Activated CD4-positive, alpha-beta T cell treated with anti-CD3 and anti-CD28 coated beads, Interleukin-2, amount 50 U/mL, for 16 hours (primary cell): ENCODE measurements around the gene NEK11.

ENCODE experiments used
- DNase-seq: peaks from one replicate; pipeline ENCODE4 v3.0.0-alpha.2; 2020

NEK11 gene

GRCh38 chr3:131026321-131027151 lies at the start of gene NEK11, which contains the start of gene ASTE1:
TSS of gene NEK11 (plus strand) at chr3:131026877. CDS start at chr3:131029709, 2,832 bp downstream.
TSS of gene ASTE1 (minus strand) at chr3:131026825. CDS start at chr3:131025306, 1,519 bp downstream.
- peak; percentile 91 for DNase-seq

GRCh38 chr3:130979117-130979516 lies 47.6 kb upstream of the NEK11 start:
- DNase-seq: no peak

GRCh38 chr3:130981469-130981868 lies 45.2 kb upstream of the NEK11 start:
- DNase-seq: no peak

- DNase-seq: no peak
Observed at GRCh38 chr3:130990282-130990681, 36.4 kb upstream of the NEK11 start.

GRCh38 chr3:130991126-130991525 lies 35.6 kb upstream of the NEK11 start:
- peak; percentile 23 for DNase-seq

- DNase-seq: no peak
Observed at GRCh38 chr3:130992344-130992743, 34.3 kb upstream of the NEK11 start.

- DNase-seq: no peak
Observed at GRCh38 chr3:130997289-130997688, 29.4 kb upstream of the NEK11 start.

GRCh38 chr3:131001071-131001470 lies 25.6 kb upstream of the NEK11 start:
- DNase-seq: no peak

- DNase-seq: peak; percentile 25
Observed at GRCh38 chr3:131004603-131005002, 22.1 kb upstream of the NEK11 start.

- DNase-seq: no peak
Observed at GRCh38 chr3:131007256-131007655, 19.4 kb upstream of the NEK11 start.

- DNase-seq: no peak
Observed at GRCh38 chr3:131007782-131008181, 18.9 kb upstream of the NEK11 start.

- DNase-seq: no peak
Observed at GRCh38 chr3:131008326-131008725, 18.4 kb upstream of the NEK11 start.

GRCh38 chr3:131009698-131010097 lies 17.0 kb upstream of the NEK11 start:
- DNase-seq: peak; percentile 28

- no peak for DNase-seq
Observed at GRCh38 chr3:131018970-131019369, 7.7 kb upstream of the NEK11 start.

GRCh38 chr3:131020122-131020693 lies 6.5 kb upstream of the NEK11 start:
- DNase-seq: no peak

- DNase-seq: no peak
Observed at GRCh38 chr3:131025539-131025938, 1.1 kb upstream of the NEK11 start.

GRCh38 chr3:131028844-131029243 lies 2.2 kb downstream of the NEK11 start:
- DNase-seq: no peak

- no peak for DNase-seq
Observed at GRCh38 chr3:131031660-131032059, 5.0 kb downstream of the NEK11 start.

GRCh38 chr3:131033480-131034080 lies 6.9 kb downstream of the NEK11 start:
- DNase-seq: peak; percentile 65

- no peak for DNase-seq
Observed at GRCh38 chr3:131036200-131036816, 9.6 kb downstream of the NEK11 start.

- no peak for DNase-seq
Observed at GRCh38 chr3:131036986-131037385, 10.3 kb downstream of the NEK11 start.

- no peak for DNase-seq
Observed at GRCh38 chr3:131038326-131038725, 11.6 kb downstream of the NEK11 start.

GRCh38 chr3:131042271-131042985 lies 15.8 kb downstream of the NEK11 start:
- DNase-seq: peak; percentile 50
